Kidney epithelial cell (primary cell): ENCODE results near the gene CA10. TPM values are rescaled to one million over a fixed set of nuclear protein-coding genes. Genes with fewer than 3 reads are reported as not detected.

ENCODE experiments used
- DNase-seq: peaks from one replicate; pipeline ENCODE4 v3.0.0-alpha.2; 2010; ENCODE audit warnings: low read depth
- H3K27me3 ChIP-seq: 2 replicates; pipeline ENCODE4 v1.6.0; 2011; ENCODE audit warnings: low read length; ENCODE audit not compliant: control insufficient read depth, insufficient read depth
- H3K36me3 ChIP-seq: 2 replicates; pipeline ENCODE4 v1.5.1; 2011; ENCODE audit warnings: low read length; ENCODE audit not compliant: control insufficient read depth, insufficient read depth
- H3K4me3 ChIP-seq: 2 replicates; pipeline ENCODE4 v1.5.1; 2011; ENCODE audit warnings: low read depth, mild to moderate bottlenecking, control low read depth, low read length
- total RNA-seq: library from RNA; depleted of rRNA; stranded (reverse); fragments of >200 nt; gene quantifications from 2 replicates; pipeline ENCODE4 v1.2.3, GENCODE V29; 2015
- TF ChIP-seq, protein P1 (sequence below): IDR thresholded peaks from 2 replicates; pipeline ENCODE4 v1.5.1; 2011; ENCODE audit warnings: mild to moderate bottlenecking, moderate library complexity, low read length, control low read depth, inconsistent platforms; ENCODE audit not compliant: insufficient read depth, poor library complexity, severe bottlenecking

CA10 gene
- total RNA-seq, 1 donor from 2014 or later, result 0.13 TPM

DNA sequence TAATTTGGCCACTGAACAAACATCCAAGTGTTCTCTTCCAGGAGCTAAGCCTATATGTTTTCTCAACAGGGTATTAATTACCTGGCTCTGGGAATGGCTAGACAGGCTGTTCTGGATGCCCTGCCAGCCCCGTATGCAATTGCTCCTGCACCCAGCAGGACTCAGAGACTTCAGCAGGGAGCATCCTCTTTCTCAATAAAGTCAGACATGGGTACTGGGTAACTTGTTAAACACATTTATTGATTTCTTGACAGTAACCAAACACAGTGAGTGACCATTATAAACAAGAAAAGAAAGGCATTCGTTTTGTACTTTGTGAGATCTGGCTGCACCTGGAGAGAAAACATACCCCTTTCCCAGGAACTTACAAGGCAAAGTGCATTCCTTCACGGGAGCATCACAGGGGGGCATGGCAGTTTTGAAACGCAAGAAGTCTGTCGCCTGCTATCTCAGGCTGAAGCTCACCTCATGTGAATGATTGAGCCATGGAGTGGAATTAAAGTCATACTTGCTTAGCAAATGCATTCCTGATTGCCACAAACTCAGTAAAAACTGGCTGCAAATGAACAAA lies 528.3 kb downstream of the CA10 start:
- TF ChIP-seq, protein P1, sequence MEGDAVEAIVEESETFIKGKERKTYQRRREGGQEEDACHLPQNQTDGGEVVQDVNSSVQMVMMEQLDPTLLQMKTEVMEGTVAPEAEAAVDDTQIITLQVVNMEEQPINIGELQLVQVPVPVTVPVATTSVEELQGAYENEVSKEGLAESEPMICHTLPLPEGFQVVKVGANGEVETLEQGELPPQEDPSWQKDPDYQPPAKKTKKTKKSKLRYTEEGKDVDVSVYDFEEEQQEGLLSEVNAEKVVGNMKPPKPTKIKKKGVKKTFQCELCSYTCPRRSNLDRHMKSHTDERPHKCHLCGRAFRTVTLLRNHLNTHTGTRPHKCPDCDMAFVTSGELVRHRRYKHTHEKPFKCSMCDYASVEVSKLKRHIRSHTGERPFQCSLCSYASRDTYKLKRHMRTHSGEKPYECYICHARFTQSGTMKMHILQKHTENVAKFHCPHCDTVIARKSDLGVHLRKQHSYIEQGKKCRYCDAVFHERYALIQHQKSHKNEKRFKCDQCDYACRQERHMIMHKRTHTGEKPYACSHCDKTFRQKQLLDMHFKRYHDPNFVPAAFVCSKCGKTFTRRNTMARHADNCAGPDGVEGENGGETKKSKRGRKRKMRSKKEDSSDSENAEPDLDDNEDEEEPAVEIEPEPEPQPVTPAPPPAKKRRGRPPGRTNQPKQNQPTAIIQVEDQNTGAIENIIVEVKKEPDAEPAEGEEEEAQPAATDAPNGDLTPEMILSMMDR, result no peak
- no peaks in the 10 kb centered on the region for H3K36me3 ChIP-seq
- no peak overlapping the region for H3K4me3 ChIP-seq
- no peaks in the 10 kb centered on the region for H3K27me3 ChIP-seq
- no peak for DNase-seq

DNA sequence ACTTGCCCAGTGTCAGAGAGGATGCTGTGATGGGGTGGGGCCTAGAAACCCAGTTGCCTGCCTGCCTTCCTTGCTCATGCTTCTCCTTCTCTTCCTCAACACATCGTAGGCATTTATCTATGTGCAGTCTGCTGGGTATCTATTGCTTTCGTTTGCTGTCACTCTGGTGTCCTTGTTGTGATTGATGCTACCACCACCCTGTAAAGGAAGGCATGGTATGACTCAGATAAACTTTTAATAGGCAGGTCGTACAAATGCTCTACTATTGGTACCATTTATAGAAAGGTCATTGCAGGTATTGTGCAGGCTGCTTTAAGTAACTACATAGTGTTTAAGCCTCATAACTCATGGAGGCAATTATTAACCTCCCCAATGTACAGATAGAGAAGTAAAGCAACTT lies 529.3 kb downstream of the CA10 start:
- no peak for DNase-seq
- TF ChIP-seq, protein P1, result no peak
- Histone ChIP-seq H3K36me3 (no peaks in the 10 kb centered on the region), H3K27me3 (no peaks in the 10 kb centered on the region), H3K4me3 (no peak overlapping the region)

- Histone ChIP-seq H3K4me3 (no peak overlapping the region), H3K27me3 (no peaks in the 10 kb centered on the region), H3K36me3 (no peaks in the 10 kb centered on the region)
- no peak for DNase-seq
- TF ChIP-seq, protein P1, result no peak
These were observed 530.7 kb downstream of the CA10 start for GRCh38 chr17:51627779-51628178.

GRCh38 chr17:51618476-51618875 lies 540.0 kb downstream of the CA10 start:
- H3K4me3 ChIP-seq, result no peak overlapping the region
- no peak for DNase-seq
- TF ChIP-seq, protein P1, result no peak
- H3K36me3 ChIP-seq, result no peaks in the 10 kb centered on the region
- no peaks in the 10 kb centered on the region for H3K27me3 ChIP-seq

GRCh38 chr17:51617986-51618385 lies 540.5 kb downstream of the CA10 start:
- DNase-seq, result no peak
- Histone ChIP-seq H3K4me3 (no peak overlapping the region), H3K27me3 (no peaks in the 10 kb centered on the region), H3K36me3 (no peaks in the 10 kb centered on the region)
- TF ChIP-seq, protein P1, result no peak

DNA sequence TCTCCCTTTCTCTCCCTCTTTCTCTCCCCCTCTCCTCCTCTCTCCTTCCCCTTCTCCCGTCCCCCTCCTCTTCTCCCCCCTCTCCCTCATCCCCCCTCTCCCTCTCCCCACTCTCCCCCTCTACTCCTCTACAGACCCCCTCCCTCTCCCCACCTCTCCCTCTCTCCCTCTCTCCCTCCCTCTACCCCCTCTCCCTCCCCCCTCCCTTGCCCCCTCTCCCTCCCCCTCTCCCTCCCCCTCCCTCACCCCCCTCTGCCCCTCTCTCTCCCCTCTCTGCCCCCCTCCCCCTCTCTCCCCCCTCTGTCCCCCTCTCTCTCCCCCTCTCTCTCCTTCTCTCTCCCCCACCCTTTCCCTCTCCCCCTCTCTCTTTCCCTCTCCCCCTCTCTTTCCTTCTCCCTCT lies 545.3 kb downstream of the CA10 start:
- no peaks in the 10 kb centered on the region for H3K27me3 ChIP-seq
- H3K4me3 ChIP-seq, result no peak overlapping the region
- H3K36me3 ChIP-seq, result no peaks in the 10 kb centered on the region
- DNase-seq, result no peak
- TF ChIP-seq, protein P1, result no peak
